ENCODE data around the gene MYRF. TPM values are rescaled to one million over a fixed set of nuclear protein-coding genes. Genes with fewer than 3 reads are reported as not detected.
A peak's percentile ranks its signal among the peaks of the same experiment; 100 is the strongest.

The MYRF gene
- total RNA-seq, 1 donor from 2014 or later, result not detected

- DNase-seq (ENCODE audit: low spot score in 2 of 2), result peak; percentile 75 to 96
- intact Hi-C loops (cut with DNase I), result loop anchor here (1.0 kb wide), 2 partner anchors 10 to 63 kb away; partner anchors contain the start of gene FADS1
- Histone ChIP-seq H3K4me1 (peaks cover 2 to 39% of the 10 kb centered on the region in 2 donors), H3K27me3 (no peaks in the 10 kb centered on the region), H3K36me3 (no peaks in the 10 kb centered on the region), H3K4me3 (peak within 1 kb of the TSS; percentile 74 to 78), H3K9me3 (no peaks in the 10 kb centered on the region), H3K27ac (peak within 1 kb of the TSS; percentile 90 to 92)
- TF ChIP-seq CTCF (IDR thresholded peaks at IDR 0.05), result peak in 1 of 3 experiments; percentile 17
These were observed 75.3 kb downstream of the MYRF start, which contains the start of gene FADS2 for GRCh38 chr11:61827571-61828378. TSS of gene FADS2 (plus strand) at chr11:61828300. CDS start at chr11:61828391, 91 bp downstream.

- TF ChIP-seq CTCF (IDR thresholded peaks at IDR 0.05), result no peak
- peak overlapping the region; percentile 74 to 78 for H3K4me3 ChIP-seq
- H3K27me3 ChIP-seq, result no peaks in the 10 kb centered on the region
- H3K4me1 ChIP-seq, result peaks cover 2 to 44% of the 10 kb centered on the region in 2 donors
- H3K27ac ChIP-seq, result peak overlapping the region; percentile 90 to 92
- H3K36me3 ChIP-seq, result no peaks in the 10 kb centered on the region
- no peak for DNase-seq (ENCODE audit: low spot score in 2 of 2)
- no peaks in the 10 kb centered on the region for H3K9me3 ChIP-seq
- intact Hi-C loops (cut with DNase I), result loop anchor here (1.0 kb wide), 1 partner anchor 62 kb away; no protein-coding TSS in a partner anchor
These were observed 75.9 kb downstream of the MYRF start for GRCh38 chr11:61828379-61828628.

GRCh38 chr11:61828629-61829407, 76.4 kb downstream of the MYRF start:
- H3K9me3 ChIP-seq, result no peaks in the 10 kb centered on the region
- DNase-seq (ENCODE audit: low spot score in 2 of 2), result peak in 1 of 2 donors; percentile 81
- H3K27me3 ChIP-seq, result no peaks in the 10 kb centered on the region
- H3K4me3 ChIP-seq, result peak overlapping the region; percentile 74 to 78
- intact Hi-C loops (cut with DNase I), result loop anchor here (1.0 kb wide), 1 partner anchor 61 kb away; no protein-coding TSS in a partner anchor
- peak; percentile 21 to 51 (median 36) for TF ChIP-seq CTCF (IDR thresholded peaks at IDR 0.05)
- H3K4me1 ChIP-seq, result peaks cover 2 to 46% of the 10 kb centered on the region in 2 donors
- H3K27ac ChIP-seq, result peak overlapping the region; percentile 90 to 92
- H3K36me3 ChIP-seq, result no peaks in the 10 kb centered on the region

- TF ChIP-seq CTCF (IDR thresholded peaks at IDR 0.05), result no peak
- H3K9me3 ChIP-seq, result no peaks in the 10 kb centered on the region
- H3K27ac ChIP-seq, result peak overlapping the region; percentile 90 to 92
- peaks cover 2 to 56% of the 10 kb centered on the region in 2 donors for H3K4me1 ChIP-seq
- intact Hi-C loops (cut with DNase I), result no loop called here
- peak overlapping the region; percentile 74 to 78 for H3K4me3 ChIP-seq
- no peak for DNase-seq (ENCODE audit: low spot score in 2 of 2)
- H3K36me3 ChIP-seq, result no peaks in the 10 kb centered on the region
- H3K27me3 ChIP-seq, result no peaks in the 10 kb centered on the region
These were observed 77.4 kb downstream of the MYRF start for GRCh38 chr11:61829806-61830205.

GRCh38 chr11:61830237-61831105, 78.0 kb downstream of the MYRF start:
- H3K27me3 ChIP-seq, result no peaks in the 10 kb centered on the region
- intact Hi-C loops (cut with DNase I), result no loop called here
- peaks cover 2 to 63% of the 10 kb centered on the region in 2 donors for H3K4me1 ChIP-seq
- no peak for TF ChIP-seq CTCF (IDR thresholded peaks at IDR 0.05)
- no peaks in the 10 kb centered on the region for H3K36me3 ChIP-seq
- no peak for DNase-seq (ENCODE audit: low spot score in 2 of 2)
- H3K4me3 ChIP-seq, result peak overlapping the region; percentile 74 to 78
- H3K27ac ChIP-seq, result peak overlapping the region; percentile 90 to 92
- no peaks in the 10 kb centered on the region for H3K9me3 ChIP-seq

Data from ascending aorta (tissue), 2 donors.